DND-41 (cell line): Measurements from ENCODE around the gene POLR2E.

Source experiments
- CTCF ChIP-seq: IDR thresholded peaks from 2 replicates; pipeline ENCODE4 v1.5.1; 2012; ENCODE audit warnings: borderline replicate concordance, low read length, moderate library complexity, mild to moderate bottlenecking; ENCODE audit not compliant: poor library complexity, severe bottlenecking; ENCODE audit errors: extremely low read depth
- EZH2 ChIP-seq: IDR thresholded peaks from 3 replicates; pipeline ENCODE4 v1.6.1; 2012; ENCODE audit warnings: borderline replicate concordance, low read depth, mild to moderate bottlenecking, moderate library complexity, low read length, inconsistent platforms; ENCODE audit not compliant: severe bottlenecking

GRCh38 chr19:1080360-1081161 is 14.6 kb downstream of the POLR2E start:
- TF ChIP-seq CTCF (no peak), EZH2 (no peak)
